Neural progenitor cell (in vitro differentiated cells): ENCODE data around the gene SLC22A23.

Experiments used
- EZH2phosphoT487 ChIP-seq: fragments of 200-600 bp; sonication (generic); IDR thresholded peaks from 2 replicates; pipeline ENCODE4 v1.6.1; 2017; ENCODE audit warnings: antibody characterized with exemption
- TF ChIP-seq, protein P1 (sequence below): fragments of 200-600 bp; sonication (generic); IDR thresholded peaks from 2 replicates; pipeline ENCODE4 v1.5.1; 2017; ENCODE audit warnings: antibody characterized with exemption, mild to moderate bottlenecking

DNA sequence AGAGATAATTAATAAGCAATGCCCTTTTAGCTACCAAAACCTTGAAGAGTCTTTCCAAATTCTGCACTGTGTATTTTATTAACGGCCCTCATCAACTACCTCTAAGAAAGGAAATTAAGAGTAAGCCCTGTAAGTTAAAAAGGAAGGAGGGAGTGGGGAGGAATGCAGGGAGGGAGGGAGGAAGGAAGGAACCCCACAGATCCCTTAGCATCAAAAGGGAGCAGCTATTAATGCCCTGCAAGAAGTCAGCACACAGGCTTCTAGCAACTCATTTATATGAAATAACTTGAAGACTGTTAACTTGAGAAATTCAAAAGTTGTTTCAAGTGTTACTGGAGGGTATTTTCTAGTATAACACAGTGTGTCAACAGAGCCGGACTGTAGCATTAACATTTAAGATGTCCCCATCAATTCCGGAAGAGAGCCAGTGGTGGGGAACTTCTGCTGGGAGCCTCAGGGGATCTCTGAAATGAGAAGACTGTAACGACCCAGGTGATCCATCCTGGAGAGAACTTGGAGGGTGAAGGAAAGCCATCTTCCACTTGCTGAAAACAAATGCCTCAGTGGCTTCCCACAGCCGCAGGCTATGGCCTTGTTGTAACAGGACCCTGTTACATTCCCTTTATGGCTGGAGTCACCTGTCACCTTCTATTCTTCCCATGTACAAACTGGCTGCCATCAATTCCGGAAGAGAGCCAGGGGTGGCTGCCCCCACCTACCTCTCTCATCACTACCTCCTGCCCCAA lies 33.2 kb downstream of the SLC22A23 start:
- no peak for TF ChIP-seq EZH2phosphoT487
- TF ChIP-seq, protein P1, sequence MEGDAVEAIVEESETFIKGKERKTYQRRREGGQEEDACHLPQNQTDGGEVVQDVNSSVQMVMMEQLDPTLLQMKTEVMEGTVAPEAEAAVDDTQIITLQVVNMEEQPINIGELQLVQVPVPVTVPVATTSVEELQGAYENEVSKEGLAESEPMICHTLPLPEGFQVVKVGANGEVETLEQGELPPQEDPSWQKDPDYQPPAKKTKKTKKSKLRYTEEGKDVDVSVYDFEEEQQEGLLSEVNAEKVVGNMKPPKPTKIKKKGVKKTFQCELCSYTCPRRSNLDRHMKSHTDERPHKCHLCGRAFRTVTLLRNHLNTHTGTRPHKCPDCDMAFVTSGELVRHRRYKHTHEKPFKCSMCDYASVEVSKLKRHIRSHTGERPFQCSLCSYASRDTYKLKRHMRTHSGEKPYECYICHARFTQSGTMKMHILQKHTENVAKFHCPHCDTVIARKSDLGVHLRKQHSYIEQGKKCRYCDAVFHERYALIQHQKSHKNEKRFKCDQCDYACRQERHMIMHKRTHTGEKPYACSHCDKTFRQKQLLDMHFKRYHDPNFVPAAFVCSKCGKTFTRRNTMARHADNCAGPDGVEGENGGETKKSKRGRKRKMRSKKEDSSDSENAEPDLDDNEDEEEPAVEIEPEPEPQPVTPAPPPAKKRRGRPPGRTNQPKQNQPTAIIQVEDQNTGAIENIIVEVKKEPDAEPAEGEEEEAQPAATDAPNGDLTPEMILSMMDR: no peak
